ENCODE results near the gene TAF11L4. TPM values are rescaled to one million over a fixed set of nuclear protein-coding genes. Genes with fewer than 3 reads are reported as not detected.
"Not testable (repeated sequence)": the region's sequence is repeated elsewhere in the genome, so short reads cannot be mapped to it uniquely, and the experiment has no call there.

The TAF11L4 gene
- total RNA-seq (2012; rRNA removed) (not detected in 2 replicates), polyA plus RNA-seq (2012; rRNA removed) (not detected in 2 replicates), Bru-seq, nascent RNA (not detected), BruChase-seq, experiment 1, labeled RNA remaining after a 6-hour chase (not detected), BruChase-seq, experiment 2, labeled RNA remaining after a 2-hour chase (not detected)
- not detected in 2 replicates for polyA plus RNA-seq (2012; cell fraction: cytosol; rRNA removed)
- polyA plus RNA-seq (2012; cell fraction: nucleus; rRNA removed; ENCODE audit: low replicate concordance), result not detected in 2 replicates
- long read RNA-seq, result 0 reads

- H3K14ac ChIP-seq (replicated peaks; ENCODE audit: low read depth, low read length); H2BK20ac ChIP-seq (ENCODE audit: low read depth, low read length); H3K23ac ChIP-seq (ENCODE audit: low read depth, low read length); H3K27ac ChIP-seq (ENCODE audit: insufficient read depth, low read length); CTCF ChIA-PET; ATAC-seq (ENCODE audit: low read depth); H3K9me3 ChIP-seq (ENCODE audit: control insufficient read depth, insufficient read depth, low read length); intact Hi-C loops (cut with micrococcal nuclease); H2AFZ ChIP-seq (replicated peaks; ENCODE audit: low read length, poor library complexity); DNase-seq; POLR2A ChIA-PET (ENCODE audit: unreplicated experiment); H3K36me3 ChIP-seq (ENCODE audit: control insufficient read depth, insufficient read depth, low read length); H3K18ac ChIP-seq (ENCODE audit: low read depth, low read length); H3K79me1 ChIP-seq (ENCODE audit: low read depth in 1 of 2, low read length in 2 of 2); H2AK5ac ChIP-seq (ENCODE audit: low read depth, low read length); H3K9ac ChIP-seq (ENCODE audit: low read depth, low read length); H2AK9ac ChIP-seq (replicated peaks; ENCODE audit: low read depth, low read length, poor library complexity); H2BK15ac ChIP-seq (ENCODE audit: low read depth, low read length); H4K20me1 ChIP-seq (ENCODE audit: insufficient read depth, low read length); BruUV-seq (replicated peaks); H3K4me1 ChIP-seq (ENCODE audit: control insufficient read depth, insufficient read depth, low read length); H4K91ac ChIP-seq (ENCODE audit: insufficient read depth, low read depth, low read length); H2BK5ac ChIP-seq (ENCODE audit: low read depth, low read length, poor library complexity, severe bottlenecking); H3K56ac ChIP-seq (ENCODE audit: extremely low read depth, insufficient read depth, low read length); H4K8ac ChIP-seq (ENCODE audit: low read depth in 2 of 2, low read length in 2 of 2); H3K27me3 ChIP-seq (ENCODE audit: control insufficient read depth, insufficient read depth, low read length); dilution Hi-C loops (cut with HindIII; ENCODE audit: low sequenced_read_pairs, unreplicated experiment); H3K4me3 ChIP-seq (ENCODE audit: insufficient read depth, low read depth, low read length); H4K5ac ChIP-seq (ENCODE audit: low read depth, low read length); H2BK120ac ChIP-seq (ENCODE audit: low read depth, low read length); H3K9me1 ChIP-seq (ENCODE audit: insufficient read depth, low read length); in situ Hi-C loops (cut with MboI; ENCODE audit: low sequenced_read_pairs); H3K4ac ChIP-seq (ENCODE audit: low read depth, low read length); H3K4me2 ChIP-seq (ENCODE audit: low read depth, low read length): not testable (repeated sequence)
- WGBS, 2 experiments (ENCODE audit: extremely low coverage in 2 of 2, insufficient read length in 1 of 2), result no CpG with 5 or more reads among the region's 15 CpGs
Measured at GRCh38 chr5:17521501-17521900, at the start of gene TAF11L4. TAF11L4 (plus strand) TSS chr5:17521801.

GRCh38 chr5:17475064-17475463, 46.5 kb upstream of the TAF11L4 start:
- H3K9me1 ChIP-seq (ENCODE audit: insufficient read depth, low read length); H4K91ac ChIP-seq (ENCODE audit: insufficient read depth, low read depth, low read length); H3K27me3 ChIP-seq (ENCODE audit: control insufficient read depth, insufficient read depth, low read length); H2BK120ac ChIP-seq (ENCODE audit: low read depth, low read length); BruUV-seq (replicated peaks); H3K79me1 ChIP-seq (ENCODE audit: low read depth in 1 of 2, low read length in 2 of 2); H3K36me3 ChIP-seq (ENCODE audit: control insufficient read depth, insufficient read depth, low read length); H2BK5ac ChIP-seq (ENCODE audit: low read depth, low read length, poor library complexity, severe bottlenecking); DNase-seq; H3K9me3 ChIP-seq (ENCODE audit: control insufficient read depth, insufficient read depth, low read length); intact Hi-C loops (cut with micrococcal nuclease); H3K4me1 ChIP-seq (ENCODE audit: control insufficient read depth, insufficient read depth, low read length); H3K4me3 ChIP-seq (ENCODE audit: insufficient read depth, low read depth, low read length); H3K14ac ChIP-seq (replicated peaks; ENCODE audit: low read depth, low read length); H3K56ac ChIP-seq (ENCODE audit: extremely low read depth, insufficient read depth, low read length); H2AK5ac ChIP-seq (ENCODE audit: low read depth, low read length); H4K8ac ChIP-seq (ENCODE audit: low read depth in 2 of 2, low read length in 2 of 2); ATAC-seq (ENCODE audit: low read depth); CTCF ChIA-PET; H3K18ac ChIP-seq (ENCODE audit: low read depth, low read length); H3K27ac ChIP-seq (ENCODE audit: insufficient read depth, low read length); H3K4ac ChIP-seq (ENCODE audit: low read depth, low read length); in situ Hi-C loops (cut with MboI; ENCODE audit: low sequenced_read_pairs); H4K20me1 ChIP-seq (ENCODE audit: insufficient read depth, low read length); H2AFZ ChIP-seq (replicated peaks; ENCODE audit: low read length, poor library complexity); H3K23ac ChIP-seq (ENCODE audit: low read depth, low read length); POLR2A ChIA-PET (ENCODE audit: unreplicated experiment); dilution Hi-C loops (cut with HindIII; ENCODE audit: low sequenced_read_pairs, unreplicated experiment); H3K9ac ChIP-seq (ENCODE audit: low read depth, low read length); H4K5ac ChIP-seq (ENCODE audit: low read depth, low read length); H2BK15ac ChIP-seq (ENCODE audit: low read depth, low read length); H3K4me2 ChIP-seq (ENCODE audit: low read depth, low read length); H2BK20ac ChIP-seq (ENCODE audit: low read depth, low read length); H2AK9ac ChIP-seq (replicated peaks; ENCODE audit: low read depth, low read length, poor library complexity): not testable (repeated sequence)
